GM21717 (cell line): ENCODE data around the gene TRIM65.
A peak's percentile ranks its signal among the peaks of the same experiment; 100 is the strongest.

Experiments
- ATAC-seq: cut with Tn5 transposase; IDR thresholded peaks from one replicate; pipeline ENCODE4 v1.9.1; 2021; ENCODE audit warnings: mild to moderate bottlenecking, moderate library complexity; ENCODE audit not compliant: unreplicated experiment

TRIM65 gene

GRCh38 chr17:75917917-75918445, 21.2 kb upstream of the TRIM65 start:
- no peak for ATAC-seq

GRCh38 chr17:75917141-75917916, 20.6 kb upstream of the TRIM65 start:
- ATAC-seq, result no peak

DNA sequence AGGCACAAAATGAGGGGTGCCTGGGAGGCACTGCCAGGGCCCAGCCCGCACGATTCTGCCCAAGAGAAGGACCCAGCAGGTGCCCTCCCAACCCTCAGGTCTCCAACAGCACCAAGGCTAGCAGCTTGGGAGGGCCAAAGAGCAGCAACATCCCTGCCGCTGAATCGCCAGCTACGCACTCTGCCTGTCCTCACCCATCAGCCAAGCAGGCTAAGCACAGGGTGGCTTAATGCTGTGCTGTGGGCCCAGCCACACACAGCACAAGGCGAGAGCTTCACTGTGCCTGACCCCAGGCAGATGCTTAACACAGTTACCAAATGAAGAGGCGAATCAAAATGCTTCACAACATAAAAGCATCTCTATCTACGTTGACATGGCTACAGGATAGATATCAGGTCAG, 18.5 kb upstream of the TRIM65 start:
- ATAC-seq, result no peak

- no peak for ATAC-seq
These were observed 18.0 kb upstream of the TRIM65 start for GRCh38 chr17:75914643-75915267.

DNA sequence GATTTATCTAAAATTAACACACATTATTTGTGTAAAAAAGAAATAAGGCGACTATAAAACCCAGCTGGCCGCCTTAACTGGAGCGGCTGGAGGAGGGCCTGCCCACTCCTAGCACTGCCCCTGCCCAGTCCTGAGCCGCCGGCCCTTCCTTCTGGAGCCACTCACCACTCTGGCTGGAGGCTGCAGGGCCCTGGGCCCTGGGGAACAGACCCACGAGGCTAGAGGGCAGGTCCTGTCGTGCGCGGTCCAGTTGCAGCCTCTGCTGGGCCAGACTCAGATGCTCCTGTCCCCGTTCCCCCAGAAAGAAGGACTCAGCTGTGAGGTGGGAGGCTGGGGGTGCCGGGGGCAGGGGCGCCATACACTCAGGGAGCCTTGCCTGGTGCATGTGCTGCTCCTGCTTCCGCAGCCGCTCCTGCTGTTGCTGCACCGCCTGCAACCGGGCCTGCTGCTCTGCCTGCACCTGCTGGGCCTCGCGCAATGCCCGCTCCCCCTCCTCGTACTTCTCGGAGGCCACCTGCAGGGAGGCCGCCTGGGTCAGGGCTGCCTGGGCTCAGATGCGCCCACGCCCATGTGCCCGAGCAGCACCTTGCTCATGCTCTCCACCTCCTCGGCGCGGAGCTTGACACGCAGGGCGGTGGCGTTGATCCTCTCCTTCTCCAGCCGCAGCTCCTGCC, 16.9 kb upstream of the TRIM65 start:
- ATAC-seq, result no peak

DNA sequence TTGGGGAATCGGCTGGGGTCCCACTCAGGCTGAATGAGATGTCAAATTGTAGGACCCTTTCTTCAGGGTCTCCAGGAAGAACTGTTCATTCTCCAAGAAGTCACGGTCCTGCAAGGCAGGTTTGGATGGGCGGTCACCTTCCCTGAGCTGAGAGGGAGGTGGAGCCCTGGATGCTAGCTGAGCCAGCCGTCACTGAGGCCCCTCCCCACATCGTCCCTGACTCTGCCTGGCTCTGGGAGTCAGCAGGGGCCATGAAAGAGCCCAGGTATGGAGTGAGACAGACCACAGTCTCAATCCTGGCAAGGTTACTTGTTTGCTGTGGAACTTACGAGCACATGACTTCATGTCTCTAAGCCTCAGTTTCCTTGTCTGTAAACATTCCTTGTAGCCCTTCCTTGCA, 13.9 kb upstream of the TRIM65 start:
- no peak for ATAC-seq

DNA sequence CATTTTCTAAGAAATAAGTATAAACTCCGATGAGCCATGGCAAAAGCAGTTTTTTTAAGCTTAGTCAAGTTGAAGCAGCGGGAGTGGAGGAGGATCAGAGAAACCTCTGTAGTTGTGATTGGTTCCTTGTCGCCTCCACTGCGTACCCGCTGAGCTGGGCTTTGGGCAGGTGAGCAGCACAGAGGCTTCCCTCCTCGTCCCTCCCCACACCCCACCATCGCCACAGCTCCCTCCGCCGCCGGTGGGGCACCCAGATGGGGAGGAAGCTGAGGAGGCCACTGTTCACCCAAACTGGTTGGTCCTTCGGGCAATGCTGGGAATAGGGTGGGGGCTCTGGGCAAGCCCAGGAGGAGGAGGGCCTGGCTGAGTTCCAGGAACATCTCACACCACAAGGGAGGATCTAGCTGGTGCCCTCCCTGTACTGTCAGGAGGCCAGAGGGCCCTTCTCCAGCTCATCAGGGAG, 13.1 kb upstream of the TRIM65 start:
- ATAC-seq, result no peak

DNA sequence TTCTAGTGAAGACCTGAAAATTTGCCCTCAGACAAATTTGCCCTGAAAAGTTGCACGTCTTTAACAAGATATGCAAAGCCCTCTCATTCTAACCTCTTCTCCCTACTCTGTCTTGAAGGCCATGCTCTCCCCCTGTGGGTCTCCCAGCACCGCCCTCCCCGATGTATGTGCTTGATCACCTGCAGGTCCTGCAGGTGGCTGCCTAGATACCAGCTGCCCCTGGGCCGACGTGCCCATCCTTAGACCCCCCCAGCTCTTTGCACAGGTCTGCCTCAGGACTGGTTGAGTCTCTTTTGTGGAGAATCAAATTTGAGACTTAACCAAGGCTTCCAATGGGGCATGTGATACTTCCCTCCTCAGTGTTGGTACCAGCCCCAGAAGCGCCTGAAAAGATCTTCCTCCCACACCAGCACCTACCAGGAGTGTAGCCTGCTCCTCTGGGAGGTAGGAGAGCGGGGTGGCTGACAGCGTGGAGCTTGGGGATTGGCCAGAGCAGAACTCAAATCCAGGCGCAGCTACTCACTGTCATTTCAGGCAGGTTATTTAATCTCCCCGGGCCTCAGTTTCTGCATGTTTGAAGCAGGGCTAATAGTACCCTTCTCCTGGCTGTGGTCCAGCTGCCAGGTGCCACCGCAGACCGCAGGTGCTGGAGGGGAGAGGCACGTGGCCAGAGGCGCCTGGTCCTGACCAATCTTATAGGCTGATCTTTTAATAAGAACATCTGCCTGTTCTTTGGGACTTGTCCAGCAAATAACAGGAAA, 12.5 kb upstream of the TRIM65 start:
- ATAC-seq, result no peak

DNA sequence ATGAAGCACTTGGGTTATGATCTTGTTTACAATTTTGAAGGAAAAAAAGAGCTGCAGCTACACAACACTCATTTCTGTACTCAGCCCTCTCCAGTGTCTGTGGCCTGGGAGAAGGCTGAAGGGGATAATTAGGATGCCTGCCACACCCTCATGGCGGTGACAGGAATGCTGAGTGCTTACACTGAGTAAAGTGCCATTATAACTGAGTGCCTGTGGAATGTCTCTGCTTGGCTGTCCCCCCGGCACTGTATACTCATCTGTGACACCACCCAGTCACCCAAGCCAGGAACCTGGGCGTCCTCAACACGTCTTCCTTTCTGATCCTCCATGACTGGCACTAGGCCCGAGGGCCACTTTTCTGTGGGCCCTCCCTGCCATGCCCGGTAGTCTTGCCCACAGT, 11.4 kb upstream of the TRIM65 start:
- ATAC-seq, result no peak

DNA sequence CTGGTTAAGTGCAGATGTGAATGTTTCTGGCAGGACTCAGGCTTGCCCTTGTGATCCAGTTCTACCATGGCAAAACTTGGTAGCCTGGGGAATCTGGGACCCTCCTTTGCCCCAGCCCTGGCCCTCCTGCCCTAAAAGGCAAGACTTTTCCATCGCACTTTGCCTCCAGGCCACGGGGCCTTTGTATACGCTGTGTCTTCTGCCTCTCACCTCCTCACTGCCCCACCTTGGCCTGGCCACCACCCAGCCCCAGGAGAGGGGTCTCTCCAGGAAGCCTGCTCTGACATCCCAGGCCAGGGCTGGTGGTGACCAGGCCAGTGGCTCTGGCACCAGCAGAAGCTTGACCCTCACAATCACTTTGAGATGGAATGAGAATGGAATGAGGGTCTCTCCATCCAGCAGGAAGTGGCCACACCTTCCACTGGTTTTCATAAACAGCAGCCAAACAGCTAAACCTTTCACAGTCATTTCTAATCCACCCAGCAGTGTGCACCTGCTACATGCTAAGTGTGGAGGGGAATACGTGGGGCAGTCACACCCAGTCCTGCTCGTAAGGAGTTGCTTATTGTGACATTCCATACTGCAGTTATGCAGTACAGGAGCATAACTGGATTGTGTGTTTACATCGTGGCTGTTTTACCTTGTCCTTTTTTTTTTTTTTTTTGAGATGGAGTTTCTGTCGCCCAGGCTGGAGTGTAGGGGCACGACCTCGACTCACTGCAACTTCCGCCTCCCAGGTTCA, 9.6 kb upstream of the TRIM65 start:
- no peak for ATAC-seq

- peak; percentile 87 for ATAC-seq
These were observed 8.2 kb upstream of the TRIM65 start, which contains the start of gene MRPL38 for GRCh38 chr17:75904749-75905521. Gene MRPL38, minus strand, starts transcription at chr17:75904884. Its CDS starts 9 bp downstream, at chr17:75904875.

DNA sequence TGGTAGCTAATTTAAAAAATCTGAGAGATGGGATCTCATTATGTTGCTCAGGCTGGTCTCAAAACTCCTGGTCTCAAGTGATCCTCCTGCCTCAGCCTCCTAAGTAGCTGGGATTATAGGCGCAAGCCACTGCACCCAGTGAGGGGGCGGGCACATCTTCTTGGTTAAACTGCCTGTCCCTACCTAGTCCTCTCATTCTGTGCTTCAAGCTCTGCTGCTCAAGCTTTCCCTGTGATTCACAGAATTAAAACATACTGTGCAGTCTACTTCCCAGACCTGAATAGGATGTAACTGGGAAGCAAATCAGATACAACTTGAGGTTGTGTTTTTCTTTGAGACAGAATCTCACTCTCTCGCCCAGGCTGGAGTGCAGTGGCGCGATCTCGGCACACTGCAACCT, 5.7 kb upstream of the TRIM65 start:
- no peak for ATAC-seq

- ATAC-seq, result no peak
These were observed 5.0 kb upstream of the TRIM65 start for GRCh38 chr17:75901727-75902126.

- no peak for ATAC-seq
These were observed 4.2 kb upstream of the TRIM65 start for GRCh38 chr17:75900691-75901533.

GRCh38 chr17:75899767-75900468, 3.2 kb upstream of the TRIM65 start:
- ATAC-seq, result no peak

- ATAC-seq, result no peak
These were observed 2.6 kb upstream of the TRIM65 start for GRCh38 chr17:75899353-75899752.

GRCh38 chr17:75898791-75899190, 2.0 kb upstream of the TRIM65 start:
- ATAC-seq, result no peak

DNA sequence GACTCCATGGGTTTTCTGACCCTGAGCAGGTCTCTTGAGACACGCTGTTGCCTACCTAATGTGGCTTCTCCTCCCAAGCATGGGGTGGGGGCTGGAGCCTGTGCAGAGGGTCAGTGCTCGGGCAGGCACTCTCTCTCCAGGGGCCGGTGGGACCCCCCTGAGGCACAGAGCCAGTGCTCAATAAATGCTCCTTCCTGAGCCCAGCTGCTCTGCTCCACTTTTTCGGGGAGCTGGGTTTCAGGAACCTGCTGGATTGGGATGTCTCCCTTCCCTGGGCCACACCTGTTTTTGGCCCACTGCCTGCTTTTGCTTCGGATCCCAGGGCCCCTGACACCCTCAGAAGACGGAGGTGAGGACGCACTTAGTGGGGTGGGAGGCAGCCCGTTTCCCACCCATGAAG, 1.3 kb upstream of the TRIM65 start:
- ATAC-seq, result no peak
